Mesothelial cell of epicardium (in vitro differentiated cells): ENCODE measurements around the gene GSG1L. TPM values are rescaled to one million over a fixed set of nuclear protein-coding genes. Genes with fewer than 3 reads are reported as not detected.
A peak's percentile ranks its signal among the peaks of the same experiment; 100 is the strongest.

ENCODE experiments used
- DNase-seq, 2 experiments: peaks; one replicate each; pipeline ENCODE4 v3.0.0; 2021; ENCODE audit warnings: low spot score in 2 of 2; ENCODE audit not compliant: unreplicated experiment in 2 of 2
- H3K27ac Mint-ChIP-seq: 2 replicates; pipeline ENCODE4 v1.8.0; 2021; ENCODE audit warnings: mixed read lengths
- H3K27me3 Mint-ChIP-seq: 2 replicates; pipeline ENCODE4 v1.8.0; 2021; ENCODE audit warnings: low read depth, mixed read lengths
- H3K36me3 Mint-ChIP-seq: 2 replicates; pipeline ENCODE4 v1.8.0; 2021; ENCODE audit warnings: mixed read lengths
- H3K4me1 Mint-ChIP-seq: 2 replicates; pipeline ENCODE4 v1.8.0; 2021; ENCODE audit warnings: mixed read lengths
- H3K4me3 Mint-ChIP-seq: 2 replicates; pipeline ENCODE4 v1.8.0; 2021; ENCODE audit warnings: mild to moderate bottlenecking, moderate library complexity, mixed read lengths
- H3K9me3 Mint-ChIP-seq: 2 replicates; pipeline ENCODE4 v1.8.0; 2021; ENCODE audit warnings: mixed read lengths
- total RNA-seq: library from RNA; stranded (reverse); gene quantifications from 3 replicates; pipeline ENCODE4 v1.2.1, GENCODE V29; 2021
- TF ChIP-seq, protein P1 (sequence below): fragments of 200-600 bp; sonication (generic); IDR thresholded peaks from one replicate; pipeline ENCODE4 v1.5.0; 2021; ENCODE audit warnings: antibody characterized with exemption; ENCODE audit not compliant: unreplicated experiment

The GSG1L gene
- total RNA-seq, 1 donor from 2014 or later = 1.7 TPM

DNA sequence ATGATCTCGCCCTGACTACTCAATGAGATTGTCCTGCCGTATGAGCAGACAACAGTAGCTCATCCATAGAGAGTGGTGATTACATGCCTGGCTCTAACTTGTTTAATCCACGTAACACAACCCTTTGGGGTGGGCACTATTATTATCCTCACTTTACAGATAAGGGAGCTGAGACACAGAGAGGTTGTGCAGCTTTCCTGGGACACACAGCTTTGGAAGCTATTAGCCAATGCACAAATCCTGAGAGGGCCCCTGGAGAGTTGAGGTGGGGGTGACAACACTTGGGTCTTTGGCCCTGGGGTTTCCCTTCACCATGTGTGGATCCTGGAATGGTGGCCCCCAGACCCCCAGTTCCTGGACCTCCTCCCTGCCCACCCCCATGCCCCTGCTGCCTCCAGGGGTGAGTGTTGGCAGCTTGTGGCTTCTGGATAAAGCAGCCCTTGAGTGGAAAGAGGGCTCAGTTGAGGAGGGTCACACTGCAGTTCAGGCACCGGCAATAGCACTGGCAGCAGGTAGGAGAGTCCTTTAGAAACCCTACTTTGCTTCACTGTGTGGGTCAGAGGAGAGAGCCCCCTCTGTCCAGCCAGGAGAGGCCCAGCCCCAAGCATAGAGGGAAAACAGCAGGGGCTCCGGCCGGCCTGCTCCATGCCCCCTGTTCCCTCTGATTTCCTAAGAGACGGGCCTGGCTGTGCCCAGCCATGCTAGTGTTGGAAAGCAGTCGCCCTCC lies 282.9 kb downstream of the GSG1L start:
- H3K9me3 Mint-ChIP-seq = no peaks in the 10 kb centered on the region
- peaks cover 30% of the 10 kb centered on the region for H3K4me1 Mint-ChIP-seq
- H3K36me3 Mint-ChIP-seq = no peaks in the 10 kb centered on the region
- TF ChIP-seq, protein P1, sequence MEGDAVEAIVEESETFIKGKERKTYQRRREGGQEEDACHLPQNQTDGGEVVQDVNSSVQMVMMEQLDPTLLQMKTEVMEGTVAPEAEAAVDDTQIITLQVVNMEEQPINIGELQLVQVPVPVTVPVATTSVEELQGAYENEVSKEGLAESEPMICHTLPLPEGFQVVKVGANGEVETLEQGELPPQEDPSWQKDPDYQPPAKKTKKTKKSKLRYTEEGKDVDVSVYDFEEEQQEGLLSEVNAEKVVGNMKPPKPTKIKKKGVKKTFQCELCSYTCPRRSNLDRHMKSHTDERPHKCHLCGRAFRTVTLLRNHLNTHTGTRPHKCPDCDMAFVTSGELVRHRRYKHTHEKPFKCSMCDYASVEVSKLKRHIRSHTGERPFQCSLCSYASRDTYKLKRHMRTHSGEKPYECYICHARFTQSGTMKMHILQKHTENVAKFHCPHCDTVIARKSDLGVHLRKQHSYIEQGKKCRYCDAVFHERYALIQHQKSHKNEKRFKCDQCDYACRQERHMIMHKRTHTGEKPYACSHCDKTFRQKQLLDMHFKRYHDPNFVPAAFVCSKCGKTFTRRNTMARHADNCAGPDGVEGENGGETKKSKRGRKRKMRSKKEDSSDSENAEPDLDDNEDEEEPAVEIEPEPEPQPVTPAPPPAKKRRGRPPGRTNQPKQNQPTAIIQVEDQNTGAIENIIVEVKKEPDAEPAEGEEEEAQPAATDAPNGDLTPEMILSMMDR = no peak
- no peaks in the 10 kb centered on the region for H3K27me3 Mint-ChIP-seq
- H3K27ac Mint-ChIP-seq = no peak overlapping the region
- no peak for DNase-seq
- H3K4me3 Mint-ChIP-seq = no peak overlapping the region

DNA sequence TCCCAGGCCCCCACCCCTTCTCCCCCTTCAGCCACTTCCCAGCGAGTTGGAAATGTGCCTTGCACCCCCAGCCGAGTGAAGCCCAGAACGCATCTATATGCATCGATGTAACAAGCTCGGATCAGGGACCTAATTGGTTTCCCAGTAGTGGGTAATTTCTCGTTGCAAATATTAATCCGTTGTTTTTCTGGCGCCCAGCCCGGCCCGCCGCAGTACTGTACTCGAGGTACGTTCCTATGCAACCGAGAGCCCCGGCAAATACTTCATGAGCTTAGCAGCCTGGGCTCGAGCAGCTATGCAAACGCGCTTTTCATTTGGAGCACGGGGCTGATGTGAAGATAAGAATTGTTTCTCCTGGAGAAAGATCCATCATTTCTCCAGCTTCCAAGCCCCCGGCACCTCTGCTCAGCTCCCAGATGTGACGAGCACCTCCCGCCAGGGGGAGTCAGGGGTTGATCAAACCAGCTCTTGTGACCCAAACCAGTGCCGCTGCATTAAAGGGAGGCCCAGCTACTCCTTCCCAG lies 283.8 kb downstream of the GSG1L start:
- Mint-ChIP-seq H3K27ac (peak overlapping the region; percentile 74), H3K4me1 (peaks cover 23% of the 10 kb centered on the region), H3K4me3 (peak overlapping the region; percentile 20), H3K36me3 (peaks cover 1% of the 10 kb centered on the region), H3K9me3 (no peaks in the 10 kb centered on the region), H3K27me3 (no peaks in the 10 kb centered on the region)
- peak in 1 of 2 experiments; percentile 76 for DNase-seq
- TF ChIP-seq, protein P1 = peak; percentile 47

DNA sequence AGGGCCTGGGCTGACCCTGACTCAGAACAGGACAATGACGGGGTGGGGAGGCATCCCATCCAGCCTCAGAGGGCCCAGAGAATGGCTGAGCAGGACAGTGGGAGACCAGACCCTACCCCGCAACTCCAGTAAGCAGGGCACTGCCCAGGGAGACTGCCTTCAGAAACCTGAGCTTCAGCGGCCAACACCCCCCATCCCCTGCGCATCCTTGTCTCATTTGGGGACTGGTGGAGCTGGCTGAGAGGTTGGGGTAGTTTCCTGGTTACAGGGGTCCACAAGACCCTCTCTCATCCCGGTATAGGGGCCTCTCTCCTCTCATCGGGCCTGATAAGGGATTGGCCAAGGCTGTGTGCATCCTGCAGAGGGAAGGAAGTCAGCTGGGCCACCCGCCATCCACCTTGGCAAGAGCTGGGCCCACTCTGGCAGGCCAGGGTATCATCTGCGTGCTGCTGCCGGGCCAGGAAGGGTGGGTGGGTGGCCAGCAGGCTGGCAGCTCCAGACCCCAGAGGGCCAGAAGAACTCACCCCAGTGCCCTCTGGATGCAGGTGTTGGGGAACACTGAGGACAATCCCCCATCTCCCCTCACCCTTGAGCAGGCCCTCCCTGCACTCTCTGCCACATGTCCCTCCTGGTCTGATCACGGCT lies 284.5 kb downstream of the GSG1L start:
- no peak overlapping the region for H3K4me3 Mint-ChIP-seq
- TF ChIP-seq, protein P1 = no peak

DNA sequence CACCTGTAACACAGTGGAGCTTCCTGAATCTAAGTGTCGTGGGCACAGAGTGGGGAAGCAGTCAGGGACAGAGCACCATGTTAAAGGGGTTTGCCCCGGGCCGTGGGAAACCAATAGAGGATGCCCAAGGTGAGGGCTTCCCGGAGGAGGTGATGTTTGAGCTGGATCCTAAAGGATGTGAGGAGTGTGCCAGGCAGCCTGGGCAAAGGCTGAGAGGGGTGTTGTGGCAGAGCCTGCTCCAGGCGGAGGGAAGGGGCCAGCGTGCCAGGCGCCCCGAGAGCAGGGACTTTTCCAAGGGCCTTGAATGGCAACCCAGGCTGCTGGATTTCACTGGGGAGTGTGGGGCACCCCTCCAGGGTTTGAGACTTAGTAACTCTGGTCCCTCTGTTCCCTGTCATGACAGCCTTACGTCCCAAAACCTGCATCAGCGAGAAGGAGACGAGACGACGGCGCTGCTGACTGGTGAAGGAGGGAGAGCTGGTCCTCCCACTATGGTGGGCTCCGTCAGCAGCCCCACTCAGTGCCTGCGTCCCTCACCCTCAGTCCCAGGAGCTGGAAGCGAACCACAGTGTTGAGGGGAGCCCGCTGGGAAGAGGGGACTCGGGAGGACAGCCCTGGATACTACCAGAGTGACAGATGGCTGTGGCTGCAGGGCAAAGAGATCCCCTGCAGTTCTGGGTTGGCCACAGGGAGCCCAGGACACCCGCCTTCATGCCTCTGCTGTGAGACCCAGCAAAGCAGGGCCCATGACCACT lies 285.2 kb downstream of the GSG1L start:
- Mint-ChIP-seq H3K4me3 (no peak overlapping the region), H3K4me1 (peaks cover 19% of the 10 kb centered on the region), H3K27ac (no peak overlapping the region), H3K9me3 (no peaks in the 10 kb centered on the region), H3K27me3 (no peaks in the 10 kb centered on the region), H3K36me3 (peaks cover 7% of the 10 kb centered on the region)
- DNase-seq = no peak
- TF ChIP-seq, protein P1 = no peak

More for the DNA sequence above, 284.5 kb downstream of the GSG1L start:
- H3K27me3 Mint-ChIP-seq = no peaks in the 10 kb centered on the region
- H3K36me3 Mint-ChIP-seq = peaks cover 6% of the 10 kb centered on the region
- peak overlapping the region; percentile 74 for H3K27ac Mint-ChIP-seq
- DNase-seq = no peak
- no peaks in the 10 kb centered on the region for H3K9me3 Mint-ChIP-seq
- peaks cover 19% of the 10 kb centered on the region for H3K4me1 Mint-ChIP-seq

DNA sequence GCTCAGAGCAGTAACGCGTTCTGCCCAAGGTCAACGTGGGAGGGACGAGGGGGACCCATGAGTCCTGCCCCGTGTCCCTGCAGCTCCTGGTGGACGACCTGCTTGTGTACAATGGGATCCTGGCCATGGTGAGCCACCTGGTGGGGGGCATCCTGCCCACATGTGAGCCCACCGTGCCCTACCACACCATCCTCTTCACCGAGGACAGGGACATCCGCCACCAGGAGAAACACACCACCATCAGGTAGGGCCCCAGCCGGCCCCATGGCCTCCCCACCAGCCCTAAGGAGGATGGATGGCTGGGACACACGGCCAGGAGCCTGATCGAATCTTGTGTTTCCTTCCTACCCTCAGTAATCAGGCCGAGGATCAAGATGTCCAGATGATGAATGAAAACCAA lies 286.0 kb downstream of the GSG1L start:
- no peak overlapping the region for H3K27ac Mint-ChIP-seq
- no peaks in the 10 kb centered on the region for H3K9me3 Mint-ChIP-seq
- H3K27me3 Mint-ChIP-seq = no peaks in the 10 kb centered on the region
- peaks cover 7% of the 10 kb centered on the region for H3K36me3 Mint-ChIP-seq
- TF ChIP-seq, protein P1 = no peak
- H3K4me1 Mint-ChIP-seq = peaks cover 15% of the 10 kb centered on the region
- no peak for DNase-seq
- H3K4me3 Mint-ChIP-seq = no peak overlapping the region
